Mesenteric fat pad (tissue), 1 donor: ENCODE results near the gene ITLN2. TPM values are rescaled to one million over a fixed set of nuclear protein-coding genes. Genes with fewer than 3 reads are reported as not detected.
"Not testable (repeated sequence)": the region's sequence is repeated elsewhere in the genome, so short reads cannot be mapped to it uniquely, and the experiment has no call there.

Experiments
- DNase-seq: peaks from one replicate; pipeline ENCODE4 v3.0.0-alpha.2; 2020; ENCODE audit warnings: low spot score
- total RNA-seq: library from RNA; stranded (reverse); fragmentation: NEBNext Ultra II Directional; extraction: Animal tissue kit (Norgen Biotek cat#: 25700); gene quantifications from one replicate; pipeline ENCODE4 v1.2.1, GENCODE V29; 2021
- donor health status: DM: yes; HTN: yes; CAD: no.

The ITLN2 gene
- total RNA-seq, 1 donor from 2014 or later, result not detected

GRCh38 chr1:160953030-160953429 is 1.6 kb downstream of the ITLN2 start:
- peak; percentile 43 for DNase-seq

DNA sequence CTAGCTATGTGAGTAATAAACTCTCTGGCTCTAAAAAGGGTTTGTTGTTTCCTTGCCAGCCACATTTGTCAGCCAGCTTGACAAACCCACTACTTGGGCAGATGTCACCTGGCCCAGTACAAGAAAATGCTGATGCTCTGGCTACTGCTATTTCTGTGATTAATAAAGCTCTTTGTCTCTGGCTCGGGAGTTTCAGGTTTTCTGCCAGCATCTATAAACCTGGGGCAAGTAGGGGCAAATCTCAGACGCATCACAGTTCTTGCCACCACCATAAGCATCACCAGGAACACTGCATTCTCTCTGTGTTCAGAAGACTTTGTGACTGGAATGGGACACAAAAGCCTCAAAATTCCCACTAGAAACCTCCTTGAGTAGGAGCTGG is 2.5 kb downstream of the ITLN2 start:
- peak; percentile 18 for DNase-seq

- peak; percentile 55 for DNase-seq
Observed at GRCh38 chr1:160951443-160952128, 3.0 kb downstream of the ITLN2 start.

GRCh38 chr1:160950657-160951056 is 4.0 kb downstream of the ITLN2 start:
- peak; percentile 81 for DNase-seq

- no peak for DNase-seq
Observed at GRCh38 chr1:160949881-160950280, 4.7 kb downstream of the ITLN2 start.

DNA sequence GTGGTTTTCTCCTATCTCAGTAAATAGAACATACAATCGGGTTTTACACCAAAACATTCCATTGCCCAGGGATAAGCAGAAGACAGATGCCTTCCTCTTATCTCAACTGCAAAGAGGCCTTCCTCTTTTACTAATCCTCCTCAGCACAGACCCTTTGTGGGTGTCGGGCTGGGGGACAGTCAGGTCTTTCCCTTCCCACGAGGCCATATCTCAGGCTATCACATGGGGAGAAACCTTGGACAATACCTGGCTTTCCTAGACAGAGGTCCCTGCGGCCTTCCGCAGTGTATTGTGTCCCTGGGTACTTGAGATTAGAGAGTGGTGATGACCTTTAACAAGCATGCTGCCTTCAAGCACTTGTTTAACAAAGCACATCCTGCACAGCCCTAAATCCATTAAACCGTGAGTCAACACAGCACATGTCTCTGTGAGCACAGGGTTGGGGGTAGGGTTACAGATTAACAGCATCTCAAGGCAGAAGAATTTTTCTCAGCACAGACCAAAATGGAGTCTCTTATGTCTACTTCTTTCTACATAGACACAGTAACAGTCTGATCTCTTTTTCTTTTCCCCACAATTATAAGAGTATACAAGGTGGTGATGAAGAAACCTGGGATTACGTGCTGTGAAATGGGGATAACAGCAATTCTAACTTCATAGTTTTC is 5.3 kb downstream of the ITLN2 start:
- peak; percentile 37 for DNase-seq

GRCh38 chr1:160947174-160947759 is 7.3 kb downstream of the ITLN2 start:
- DNase-seq, result peak; percentile 28

DNA sequence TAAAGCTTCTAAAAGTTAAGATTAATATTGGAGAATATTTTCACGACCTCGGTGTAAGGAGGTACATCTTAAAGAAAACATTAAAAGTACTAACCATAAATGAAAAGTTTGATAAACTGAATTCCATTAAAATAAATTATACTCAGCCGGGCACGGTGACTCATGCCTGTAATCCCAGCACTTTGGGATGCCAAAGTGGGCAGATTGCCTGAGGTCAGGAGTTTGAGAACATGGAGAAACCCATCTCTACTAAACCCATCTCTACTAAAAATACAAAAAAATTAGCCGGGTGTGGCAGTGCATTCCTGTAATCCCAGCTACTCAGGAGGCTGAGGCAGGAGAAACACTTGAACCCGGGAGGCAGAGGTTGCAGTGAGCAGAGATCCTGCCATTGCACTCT is 8.7 kb downstream of the ITLN2 start:
- DNase-seq, result peak; percentile 12

DNA sequence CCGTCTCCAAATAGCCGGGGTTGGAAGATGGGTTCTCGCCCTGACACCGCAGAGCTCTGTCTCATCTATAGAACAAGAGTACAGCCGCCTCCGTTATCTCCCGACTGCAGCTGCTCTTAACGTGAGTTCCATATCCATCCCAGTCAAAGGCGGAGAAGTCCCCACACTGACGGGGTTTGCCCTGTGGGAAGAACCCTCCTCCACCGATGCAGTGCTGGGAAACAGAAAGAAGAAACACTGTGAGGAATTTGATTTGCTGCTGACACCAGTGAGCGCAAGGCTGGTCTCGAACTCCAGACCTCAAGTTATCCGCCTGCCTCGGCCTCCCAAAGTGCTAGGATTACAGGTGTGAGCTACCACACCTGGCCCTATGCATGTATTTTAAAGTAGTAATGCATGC is 9.5 kb downstream of the ITLN2 start:
- DNase-seq, result peak; percentile 65

- DNase-seq, result peak; percentile 28
Observed at GRCh38 chr1:160942926-160943325, 11.7 kb downstream of the ITLN2 start.

- peak; percentile 62 for DNase-seq
Observed at GRCh38 chr1:160936666-160937065, 17.9 kb downstream of the ITLN2 start.

GRCh38 chr1:160935527-160936258 is 18.9 kb downstream of the ITLN2 start:
- peak; percentile 67 for DNase-seq

GRCh38 chr1:160933305-160933704 is 21.3 kb downstream of the ITLN2 start:
- peak; percentile 81 for DNase-seq

GRCh38 chr1:160925652-160926244 is 28.9 kb downstream of the ITLN2 start:
- no peak for DNase-seq

DNA sequence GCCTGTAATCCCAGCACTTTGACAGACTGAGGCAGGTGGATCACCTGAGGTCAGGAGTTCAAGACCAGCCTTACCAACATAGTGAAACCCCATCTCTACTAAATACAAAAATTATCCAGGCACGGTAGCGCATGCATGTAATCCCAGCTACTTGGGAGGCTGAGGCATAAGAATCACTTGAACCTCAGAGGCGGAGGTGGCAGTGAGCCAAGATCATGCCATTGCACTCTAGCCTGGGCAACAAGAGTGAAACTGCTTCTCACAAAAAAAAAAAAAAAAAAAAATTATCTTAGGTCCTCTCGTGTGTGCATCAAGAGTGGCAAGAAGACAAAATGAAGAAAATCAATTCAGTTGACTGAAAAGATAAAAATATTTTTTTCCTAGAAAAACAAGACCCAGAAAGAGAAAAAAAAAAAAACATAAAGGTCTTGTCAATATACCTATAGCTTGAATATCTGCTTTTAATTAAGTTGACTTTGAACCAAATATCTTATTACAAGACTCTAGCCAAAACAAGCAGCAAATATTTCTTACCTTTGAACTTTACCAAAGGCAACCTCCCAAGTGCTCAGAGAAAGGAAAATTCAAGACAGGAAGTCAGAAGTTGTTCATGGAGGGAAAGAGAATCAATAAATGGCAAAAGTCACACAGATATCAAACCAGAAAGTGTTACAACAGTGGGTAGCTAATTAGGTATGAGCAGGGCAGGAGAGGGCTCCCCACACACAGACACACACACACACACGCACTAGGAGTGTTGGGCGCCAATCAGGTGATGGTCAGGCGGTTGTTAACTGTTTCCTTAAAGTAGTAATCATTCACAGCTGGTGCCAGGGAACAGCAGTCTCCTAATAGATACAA is 29.6 kb downstream of the ITLN2 start:
- DNase-seq, result no peak

DNA sequence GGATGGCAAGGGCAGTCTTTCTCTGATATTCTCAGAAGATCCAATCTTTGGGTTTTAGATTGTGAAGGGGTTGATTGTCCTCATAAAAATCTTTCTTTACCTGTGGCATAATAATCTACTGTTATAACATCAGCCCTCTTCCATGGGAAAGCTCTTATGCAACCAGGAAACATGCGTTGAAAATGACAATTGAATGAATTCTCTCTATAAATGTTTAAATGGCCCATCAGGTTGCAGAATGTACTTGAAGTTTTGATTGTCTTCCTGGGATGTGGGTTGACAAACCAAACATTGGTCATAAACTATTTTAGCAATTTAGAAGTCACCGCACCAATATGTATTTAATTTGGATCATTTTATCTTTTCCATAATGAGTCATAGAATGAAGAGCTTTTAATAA is 37.9 kb downstream of the ITLN2 start:
- no peak for DNase-seq

- not testable (repeated sequence) for DNase-seq
Observed at GRCh38 chr1:160913229-160913628, 41.4 kb downstream of the ITLN2 start.

- DNase-seq, result no peak
Observed at GRCh38 chr1:160911925-160912324, 42.7 kb downstream of the ITLN2 start.

- DNase-seq, result no peak
Observed at GRCh38 chr1:160911441-160911840, 43.2 kb downstream of the ITLN2 start.

- DNase-seq, result no peak
Observed at GRCh38 chr1:160910170-160910750, 44.3 kb downstream of the ITLN2 start.
